Lower leg skin (tissue), 3 donors: ENCODE results near the gene GPC4.

Source experiments
- CTCF ChIP-seq, 3 donors: fragments of 450-650 bp; IDR thresholded peaks; one replicate each; pipeline ENCODE4 v1.5.1; 2016; ENCODE audit warnings: antibody characterized with exemption in 3 of 3, mild to moderate bottlenecking in 3 of 3, moderate library complexity in 2 of 3
- POLR2A ChIP-seq, 2 donors: fragments of 450-650 bp; IDR thresholded peaks; one replicate each; pipeline ENCODE4 v1.6.1; 2016 to 2017; ENCODE audit warnings: antibody characterized with exemption in 2 of 2, mild to moderate bottlenecking in 1 of 2, moderate library complexity in 1 of 2

- TF ChIP-seq CTCF (IDR thresholded peaks at IDR 0.05), result no peak
- TF ChIP-seq POLR2A (IDR thresholded peaks at IDR 0.05), result no peak
These were observed 22.6 kb downstream of the GPC4 start for GRCh38 chrX:133392671-133393070.
